Testis (tissue), 3 donors: ENCODE data around the gene NLRX1. TPM values are rescaled to one million over a fixed set of nuclear protein-coding genes. Genes with fewer than 3 reads are reported as not detected.
"Not testable (repeated sequence)": the region's sequence is repeated elsewhere in the genome, so short reads cannot be mapped to it uniquely, and the experiment has no call there.

Experiments
- DNase-seq: peaks from one replicate; pipeline ENCODE4 v3.0.0-alpha.2; 2019
- H3K27ac ChIP-seq, 2 donors: fragments of 200-600 bp; sonication (generic); one replicate each; pipeline ENCODE4 v1.5.1; 2019
- H3K27me3 ChIP-seq: fragments of 200-600 bp; sonication (generic); one replicate; pipeline ENCODE4 v1.5.1; 2019
- H3K36me3 ChIP-seq: fragments of 200-600 bp; sonication (generic); one replicate; pipeline ENCODE4 v1.5.1; 2017; ENCODE audit warnings: low read depth; ENCODE audit errors: missing control alignments
- H3K4me1 ChIP-seq: fragments of 200-600 bp; sonication (generic); one replicate; pipeline ENCODE4 v1.5.1; 2019
- H3K4me3 ChIP-seq, 2 donors: fragments of 200-600 bp; sonication (generic); one replicate each; pipeline ENCODE4 v1.5.1; 2017 to 2019
- H3K9me3 ChIP-seq: fragments of 200-600 bp; sonication (generic); one replicate; pipeline ENCODE4 v1.5.1; 2017
- POLR2A ChIP-seq: fragments of 450-650 bp; IDR thresholded peaks from one replicate; pipeline ENCODE4 v1.6.1; 2017; ENCODE audit warnings: antibody characterized with exemption, mild to moderate bottlenecking, moderate library complexity
- WGBS, 2 donors: methylation state at CpG; one replicate each; pipeline ENCODE4 v1.1.5; 2018; 5-methylcytosine and 5-hydroxymethylcytosine counted together
- intact Hi-C: fragments of 100-400 bp; cut with DNase I; formaldehyde crosslinking; loops from one replicate; pipeline ENCODE4 v1.15.1; 2023; ENCODE audit warnings: low total_unique reads
- polyA plus RNA-seq: library from polyadenylated mRNA; stranded (reverse); fragments of 350-450 nt; fragmentation: Illumina TruSeq; extraction: RNeasy Lipid Tissue Mini Kit (QIAGEN cat#74804); gene quantifications from one replicate; pipeline ENCODE4 v1.2.3, GENCODE V29; 2014; ENCODE audit warnings: low read depth, low replicate concordance; ENCODE audit not compliant: insufficient read depth
- total RNA-seq, 2 donors: library from RNA; depleted of rRNA; stranded (reverse); fragments of >200 nt; gene quantifications; one replicate each; pipeline ENCODE4 v1.2.3, GENCODE V29; 2016
- TF ChIP-seq, protein P1 (sequence below), 3 experiments: fragments of 450-650 bp in 2 of 3; fragments of 200-600 bp in 1 of 3; sonication (generic) in 1 of 3; IDR thresholded peaks; one replicate each; pipeline ENCODE4 v1.5.1; 2016 to 2019; ENCODE audit warnings: antibody characterized with exemption in 3 of 3, mild to moderate bottlenecking in 2 of 3, moderate library complexity in 1 of 3

Gene NLRX1
- total and polyA plus RNA-seq, 3 donors from 2014 or later: 9.4 to 21.4 (median 16.2) TPM

DNA sequence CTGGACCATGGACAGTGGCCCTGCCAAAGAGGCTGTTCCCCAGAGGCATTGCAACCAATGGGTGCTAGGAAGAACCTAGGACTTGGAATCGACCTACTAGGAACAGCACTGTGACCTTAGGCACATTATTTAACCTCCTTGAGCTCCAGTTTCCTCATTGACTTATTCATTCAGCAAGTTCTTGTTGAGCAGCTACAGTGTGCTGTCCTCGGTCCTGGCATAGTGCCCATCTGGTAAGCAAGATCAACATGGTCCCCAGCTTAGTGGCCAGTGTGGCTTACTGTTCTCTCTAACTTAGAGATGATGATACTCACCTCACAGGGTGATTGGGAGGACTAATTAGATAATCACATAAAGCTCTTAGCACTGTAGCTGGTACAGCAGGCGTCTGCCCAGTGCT lies 11.5 kb upstream of the NLRX1 start:
- intact Hi-C loops: no loop called here
- DNase-seq: no peak
- H3K4me3 ChIP-seq: no peak overlapping the region
- no peaks in the 10 kb centered on the region for H3K4me1 ChIP-seq
- H3K36me3 ChIP-seq: no peaks in the 10 kb centered on the region
- no peaks in the 10 kb centered on the region for H3K9me3 ChIP-seq
- WGBS, 2 donors: 54 to 61% methylated on average over 3 of the region's 3 CpGs
- H3K27me3 ChIP-seq: no peaks in the 10 kb centered on the region
- no peak for TF ChIP-seq POLR2A
- TF ChIP-seq, protein P1, sequence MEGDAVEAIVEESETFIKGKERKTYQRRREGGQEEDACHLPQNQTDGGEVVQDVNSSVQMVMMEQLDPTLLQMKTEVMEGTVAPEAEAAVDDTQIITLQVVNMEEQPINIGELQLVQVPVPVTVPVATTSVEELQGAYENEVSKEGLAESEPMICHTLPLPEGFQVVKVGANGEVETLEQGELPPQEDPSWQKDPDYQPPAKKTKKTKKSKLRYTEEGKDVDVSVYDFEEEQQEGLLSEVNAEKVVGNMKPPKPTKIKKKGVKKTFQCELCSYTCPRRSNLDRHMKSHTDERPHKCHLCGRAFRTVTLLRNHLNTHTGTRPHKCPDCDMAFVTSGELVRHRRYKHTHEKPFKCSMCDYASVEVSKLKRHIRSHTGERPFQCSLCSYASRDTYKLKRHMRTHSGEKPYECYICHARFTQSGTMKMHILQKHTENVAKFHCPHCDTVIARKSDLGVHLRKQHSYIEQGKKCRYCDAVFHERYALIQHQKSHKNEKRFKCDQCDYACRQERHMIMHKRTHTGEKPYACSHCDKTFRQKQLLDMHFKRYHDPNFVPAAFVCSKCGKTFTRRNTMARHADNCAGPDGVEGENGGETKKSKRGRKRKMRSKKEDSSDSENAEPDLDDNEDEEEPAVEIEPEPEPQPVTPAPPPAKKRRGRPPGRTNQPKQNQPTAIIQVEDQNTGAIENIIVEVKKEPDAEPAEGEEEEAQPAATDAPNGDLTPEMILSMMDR (IDR thresholded peaks at IDR 0.05): no peak
- H3K27ac ChIP-seq: no peak overlapping the region

DNA sequence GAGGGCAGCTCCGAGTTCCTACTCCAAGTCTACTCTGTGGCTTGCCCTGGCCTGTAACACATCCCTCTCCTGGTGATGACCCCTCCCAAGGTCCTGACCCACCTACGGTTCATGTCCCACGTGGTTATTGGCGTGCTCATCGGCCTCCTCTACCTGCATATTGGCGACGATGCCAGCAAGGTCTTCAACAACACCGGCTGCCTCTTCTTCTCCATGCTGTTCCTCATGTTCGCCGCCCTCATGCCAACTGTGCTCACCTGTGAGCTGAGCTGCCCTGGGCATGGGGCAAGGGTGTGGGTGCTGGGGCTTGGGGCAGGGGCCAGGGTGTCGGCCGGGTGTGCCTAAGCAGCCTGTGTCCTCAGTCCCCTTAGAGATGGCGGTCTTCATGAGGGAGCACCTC lies 10.1 kb upstream of the NLRX1 start:
- intact Hi-C loops: no loop called here
- H3K27ac ChIP-seq: no peak overlapping the region
- H3K27me3 ChIP-seq: no peaks in the 10 kb centered on the region
- no peak overlapping the region for H3K4me3 ChIP-seq
- TF ChIP-seq POLR2A: no peak
- TF ChIP-seq, protein P1 (IDR thresholded peaks at IDR 0.05): no peak
- no peaks in the 10 kb centered on the region for H3K36me3 ChIP-seq
- no peaks in the 10 kb centered on the region for H3K9me3 ChIP-seq
- no peaks in the 10 kb centered on the region for H3K4me1 ChIP-seq
- 92 to 98% methylated on average over 11 to 13 of the region's 13 CpGs for WGBS, 2 donors
- DNase-seq: no peak

DNA sequence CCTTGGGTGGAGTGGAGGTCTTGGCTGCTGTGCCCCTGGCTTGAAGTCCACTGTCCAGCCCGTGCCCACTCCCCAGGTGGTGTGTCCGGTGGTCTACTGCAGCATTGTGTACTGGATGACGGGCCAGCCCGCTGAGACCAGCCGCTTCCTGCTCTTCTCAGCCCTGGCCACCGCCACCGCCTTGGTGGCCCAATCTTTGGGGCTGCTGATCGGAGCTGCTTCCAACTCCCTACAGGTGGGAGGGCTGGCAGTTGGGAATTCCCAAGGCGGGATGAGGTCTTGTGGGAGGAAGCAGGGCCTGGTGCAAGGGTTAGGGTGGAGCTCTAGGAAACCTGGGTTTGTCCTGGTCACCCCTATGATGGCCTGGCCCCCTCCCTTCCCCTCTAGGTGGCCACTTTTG lies 8.4 kb upstream of the NLRX1 start:
- Histone ChIP-seq H3K36me3 (no peaks in the 10 kb centered on the region), H3K4me1 (no peaks in the 10 kb centered on the region), H3K27me3 (no peaks in the 10 kb centered on the region), H3K9me3 (no peaks in the 10 kb centered on the region), H3K27ac (no peak overlapping the region), H3K4me3 (no peak overlapping the region)
- DNase-seq: no peak
- no peak for TF ChIP-seq POLR2A
- TF ChIP-seq, protein P1 (IDR thresholded peaks at IDR 0.05): no peak
- 91 to 95% methylated on average over 9 of the region's 9 CpGs for WGBS, 2 donors
- intact Hi-C loops: no loop called here

DNA sequence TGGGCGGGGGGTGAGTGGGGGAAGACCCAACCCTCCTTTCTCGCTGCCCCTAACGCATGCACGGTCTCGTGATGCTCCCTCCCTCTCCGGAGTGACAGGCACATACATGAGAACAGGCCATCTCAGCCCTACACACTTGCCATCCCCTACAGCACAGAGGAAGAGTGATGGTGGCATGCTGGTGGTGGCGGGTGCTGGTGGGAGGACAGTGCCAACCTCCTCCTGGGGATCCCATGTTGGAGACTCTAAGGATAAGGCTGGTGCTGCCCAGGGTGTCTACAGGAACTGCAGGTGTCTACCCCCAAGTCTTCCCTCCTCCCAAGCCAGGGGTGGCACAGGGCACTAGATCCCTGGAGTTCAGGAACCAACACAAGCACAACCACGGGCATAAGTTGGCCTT lies 6.7 kb upstream of the NLRX1 start:
- WGBS, 2 donors: 83 to 86% methylated on average over 1 to 8 of the region's 8 CpGs
- Histone ChIP-seq H3K36me3 (no peaks in the 10 kb centered on the region), H3K4me3 (no peak overlapping the region), H3K4me1 (no peaks in the 10 kb centered on the region), H3K27ac (no peak overlapping the region), H3K9me3 (no peaks in the 10 kb centered on the region), H3K27me3 (no peaks in the 10 kb centered on the region)
- intact Hi-C loops: no loop called here
- no peak for DNase-seq
- TF ChIP-seq, protein P1 (IDR thresholded peaks at IDR 0.05): no peak
- no peak for TF ChIP-seq POLR2A

DNA sequence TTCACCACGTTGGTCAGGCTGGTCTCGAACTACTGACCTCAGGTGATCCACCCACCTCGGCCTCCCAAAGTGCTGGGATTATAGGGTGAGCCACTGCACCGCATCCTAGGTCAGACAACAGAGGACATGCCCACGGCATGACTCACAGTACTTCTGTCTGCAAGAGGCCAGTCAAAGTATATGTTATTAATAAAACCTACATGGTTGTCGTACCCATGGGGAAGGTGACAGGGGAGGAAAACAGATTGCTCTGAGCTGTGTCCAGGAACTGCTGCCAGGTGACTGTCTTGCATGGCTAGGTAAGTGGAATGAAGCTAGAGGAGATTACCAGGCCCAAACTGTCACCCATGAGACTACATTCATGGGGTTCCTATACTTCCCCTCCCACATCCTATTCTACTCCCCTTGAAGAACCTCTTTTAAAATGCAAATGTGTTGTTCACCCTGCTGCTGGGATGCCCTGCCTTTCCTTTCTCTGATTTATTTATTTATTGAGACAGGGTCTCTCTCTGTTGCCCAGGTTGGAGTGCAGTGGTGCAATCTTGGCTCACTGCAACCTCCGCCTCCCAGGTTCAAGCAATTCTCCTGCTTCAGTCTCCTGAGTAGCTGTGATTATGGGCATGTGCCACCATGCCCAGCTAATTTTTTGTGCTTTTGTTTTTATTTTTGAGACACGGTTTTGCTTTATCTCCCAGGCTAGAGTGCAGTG lies 2.0 kb upstream of the NLRX1 start:
- H3K27ac ChIP-seq: no peak overlapping the region
- no peak for DNase-seq
- no peak for TF ChIP-seq POLR2A
- TF ChIP-seq, protein P1 (IDR thresholded peaks at IDR 0.05): no peak
- H3K27me3 ChIP-seq: no peaks in the 10 kb centered on the region
- H3K4me1 ChIP-seq: peaks cover 6% of the 10 kb centered on the region
- no peak overlapping the region for H3K4me3 ChIP-seq
- intact Hi-C loops: no loop called here
- H3K36me3 ChIP-seq: no peaks in the 10 kb centered on the region
- WGBS, 2 donors: 83 to 85% methylated on average over 8 of the region's 8 CpGs
- no peaks in the 10 kb centered on the region for H3K9me3 ChIP-seq

DNA sequence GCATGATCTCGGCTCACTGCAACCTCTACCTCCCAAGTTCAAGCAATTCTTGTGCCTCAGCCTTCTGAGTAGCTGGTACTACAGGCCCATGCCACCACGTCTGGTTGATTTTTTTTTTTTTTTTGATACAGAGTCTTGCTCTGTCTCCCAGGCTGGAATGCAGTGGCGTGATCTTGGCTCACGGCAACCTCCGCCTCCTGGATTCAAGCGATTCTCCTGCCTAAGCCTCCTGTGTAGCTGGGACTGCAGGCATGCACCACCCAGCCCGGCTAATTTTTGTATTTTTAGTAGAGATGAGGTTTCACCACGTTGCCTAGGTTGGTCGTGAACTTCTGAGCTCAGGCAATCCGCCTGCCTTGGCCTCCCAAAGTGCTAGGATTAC lies 1.5 kb upstream of the NLRX1 start:
- DNase-seq: not testable (repeated sequence)

More for the DNA sequence above, 1.5 kb upstream of the NLRX1 start:
- H3K36me3 ChIP-seq, H3K27me3 ChIP-seq, H3K9me3 ChIP-seq, H3K27ac ChIP-seq, intact Hi-C loops, H3K4me3 ChIP-seq, H3K4me1 ChIP-seq: not testable (repeated sequence)
- WGBS, 2 donors: 91 to 94% methylated on average over 10 of the region's 10 CpGs
